ENCODE measurements around the gene SBNO2.

The SBNO2 gene

GRCh38 chr19:1085676-1086442 is 88.2 kb downstream of the SBNO2 start:
- H3K9me3 ChIP-seq (ENCODE audit: control insufficient read depth, insufficient read depth, low read depth, low read length): no peaks in the 10 kb centered on the region
- no peak overlapping the region for H3K27ac ChIP-seq (ENCODE audit: low read depth, low read length)
- H3K36me3 ChIP-seq (ENCODE audit: control insufficient read depth, insufficient read depth, low read length): peaks cover 56% of the 10 kb centered on the region
- no peak overlapping the region for H3K4me3 ChIP-seq (ENCODE audit: low read depth, low read length)
- no peak overlapping the region for H3K9ac ChIP-seq (ENCODE audit: low read length)
- H3K4me1 ChIP-seq (ENCODE audit: control insufficient read depth, insufficient read depth, low read length): peaks cover 12% of the 10 kb centered on the region; the same call in 1 of the 2 replicates
- no peaks in the 10 kb centered on the region for H3K27me3 ChIP-seq (ENCODE audit: control insufficient read depth, insufficient read depth, low read length)

DNA sequence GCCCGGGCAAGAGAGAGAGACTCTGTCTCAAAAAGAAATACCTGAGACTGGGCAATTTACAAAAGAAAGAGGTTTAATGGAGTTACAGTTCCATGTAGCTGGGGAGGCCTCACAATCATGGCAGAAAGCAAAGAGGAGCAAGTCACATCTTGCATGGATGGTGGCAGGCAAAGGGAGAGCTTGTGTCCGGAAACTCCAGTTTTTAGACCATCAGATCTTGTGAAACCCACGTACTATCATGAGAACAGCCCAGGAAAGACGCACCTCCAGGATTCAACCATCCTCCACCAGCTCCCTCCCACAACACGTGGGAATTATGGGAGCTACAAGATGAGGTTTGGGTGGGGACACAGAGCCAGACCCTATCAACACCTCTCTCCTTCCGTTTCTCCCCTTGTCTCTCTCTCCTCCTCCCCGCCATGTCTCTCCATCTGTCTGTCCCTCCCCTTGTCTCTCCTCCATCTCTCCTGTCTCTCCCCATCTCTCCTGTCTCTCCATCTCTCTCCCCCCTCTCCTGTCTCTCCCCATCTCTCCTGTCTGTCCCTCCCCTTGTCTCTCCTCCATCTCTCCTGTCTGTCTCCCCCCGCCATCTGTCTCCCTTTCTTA is 88.9 kb downstream of the SBNO2 start:
- H3K9me3 ChIP-seq (ENCODE audit: control insufficient read depth, insufficient read depth, low read depth, low read length): no peaks in the 10 kb centered on the region
- H3K4me1 ChIP-seq (ENCODE audit: control insufficient read depth, insufficient read depth, low read length): peaks cover 12% of the 10 kb centered on the region; the same call in 1 of the 2 replicates
- H3K27me3 ChIP-seq (ENCODE audit: control insufficient read depth, insufficient read depth, low read length): no peaks in the 10 kb centered on the region
- peaks cover 60% of the 10 kb centered on the region for H3K36me3 ChIP-seq (ENCODE audit: control insufficient read depth, insufficient read depth, low read length)
- H3K4me3 ChIP-seq (ENCODE audit: low read depth, low read length): no peak overlapping the region
- no peak overlapping the region for H3K27ac ChIP-seq (ENCODE audit: low read depth, low read length)
- no peak overlapping the region for H3K9ac ChIP-seq (ENCODE audit: low read length)

DNA sequence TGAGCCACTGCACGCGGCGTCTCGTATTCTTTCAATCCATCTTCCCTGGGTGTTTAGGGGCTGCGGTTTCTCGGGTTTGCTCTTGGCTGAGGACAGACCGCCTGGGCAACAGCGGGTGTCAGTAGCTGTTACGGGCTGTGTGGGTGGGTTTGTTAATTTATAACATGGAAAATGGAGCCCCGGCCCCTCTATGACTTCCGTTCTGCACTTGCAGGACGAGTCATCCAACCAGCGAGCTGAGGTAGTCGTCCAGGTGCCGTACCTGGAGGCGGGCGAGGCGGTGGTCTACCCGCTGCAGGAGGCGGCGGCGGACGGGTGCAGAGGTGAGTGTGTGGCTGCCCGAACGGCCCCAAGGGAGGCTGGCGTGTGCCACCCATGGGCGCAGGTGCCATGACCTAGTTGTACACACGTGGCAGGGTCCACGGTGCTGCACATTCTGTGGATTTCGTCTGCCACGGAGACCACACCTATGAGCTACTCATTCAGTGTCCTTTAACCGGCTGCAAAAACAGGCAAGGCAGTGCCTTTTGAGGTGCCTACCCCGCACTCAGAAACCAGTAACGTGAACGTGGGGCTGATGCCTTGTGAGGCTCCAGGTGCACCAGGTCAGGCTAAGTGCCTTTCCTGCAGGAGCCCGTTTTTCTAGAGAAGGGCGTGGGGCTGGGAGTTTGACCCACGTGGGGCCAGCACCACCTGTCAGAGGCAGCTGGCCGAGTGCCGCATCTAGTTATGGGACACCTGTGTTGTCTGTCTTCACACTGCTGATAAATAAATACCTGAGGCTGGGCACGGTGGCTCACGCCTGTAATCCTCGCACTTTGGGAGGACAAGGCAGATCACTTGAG is 89.8 kb downstream of the SBNO2 start:
- Histone ChIP-seq H3K9me3 (ENCODE audit: control insufficient read depth, insufficient read depth, low read depth, low read length) (no peaks in the 10 kb centered on the region), H3K4me3 (ENCODE audit: low read depth, low read length) (no peak overlapping the region), H3K4me1 (ENCODE audit: control insufficient read depth, insufficient read depth, low read length) (peaks cover 12% of the 10 kb centered on the region; the same call in 1 of the 2 replicates), H3K27ac (ENCODE audit: low read depth, low read length) (no peak overlapping the region), H3K36me3 (ENCODE audit: control insufficient read depth, insufficient read depth, low read length) (peaks cover 60% of the 10 kb centered on the region), H3K27me3 (ENCODE audit: control insufficient read depth, insufficient read depth, low read length) (no peaks in the 10 kb centered on the region), H3K9ac (ENCODE audit: low read length) (no peak overlapping the region)

DNA sequence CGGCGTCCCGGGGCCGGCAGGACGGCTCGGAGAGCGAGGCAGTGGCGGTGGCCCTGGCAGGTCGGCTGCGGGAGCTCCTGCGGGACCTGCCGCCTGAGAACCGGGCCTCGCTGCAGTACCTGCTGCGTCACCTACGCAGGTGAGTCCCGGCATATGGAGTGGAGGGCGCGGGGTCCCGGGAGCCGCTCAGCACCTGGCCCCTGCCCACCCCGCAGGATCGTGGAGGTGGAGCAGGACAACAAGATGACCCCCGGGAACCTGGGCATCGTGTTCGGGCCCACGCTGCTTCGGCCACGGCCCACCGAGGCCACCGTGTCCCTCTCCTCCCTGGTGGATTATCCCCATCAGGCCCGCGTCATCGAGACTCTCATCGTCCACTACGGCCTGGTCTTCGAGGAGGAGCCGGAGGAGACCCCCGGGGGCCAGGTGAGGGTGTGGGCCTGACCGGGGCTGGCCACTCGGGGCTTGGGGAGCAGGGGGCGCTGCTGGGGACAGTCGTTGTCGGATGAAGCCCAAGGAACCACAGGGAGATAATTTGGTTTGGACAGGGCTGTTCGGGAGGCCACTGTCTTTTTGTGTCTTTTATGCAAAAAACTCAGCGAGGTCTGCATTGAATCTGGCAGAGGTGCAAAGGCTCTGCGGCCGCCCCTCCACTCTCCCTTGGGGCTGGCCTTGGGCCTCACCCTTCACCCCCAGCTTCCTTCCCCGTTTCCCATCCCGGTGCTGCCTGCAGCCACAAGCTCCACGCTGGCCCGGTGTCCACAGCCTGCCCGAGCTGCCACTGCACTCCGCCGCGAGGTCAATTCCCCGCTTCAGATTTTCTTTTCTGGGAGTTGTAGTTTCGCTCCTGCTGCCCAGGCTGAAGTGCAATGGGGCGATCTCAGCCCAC is 90.9 kb downstream of the SBNO2 start:
- no peak overlapping the region for H3K27ac ChIP-seq (ENCODE audit: low read depth, low read length)
- H3K9me3 ChIP-seq (ENCODE audit: control insufficient read depth, insufficient read depth, low read depth, low read length): no peaks in the 10 kb centered on the region
- peak overlapping the region; percentile 67 for H3K9ac ChIP-seq (ENCODE audit: low read length)
- peaks cover 12% of the 10 kb centered on the region; the same call in 1 of the 2 replicates for H3K4me1 ChIP-seq (ENCODE audit: control insufficient read depth, insufficient read depth, low read length)
- peak overlapping the region; percentile 75 for H3K4me3 ChIP-seq (ENCODE audit: low read depth, low read length)
- peaks cover 49% of the 10 kb centered on the region for H3K36me3 ChIP-seq (ENCODE audit: control insufficient read depth, insufficient read depth, low read length)
- no peaks in the 10 kb centered on the region for H3K27me3 ChIP-seq (ENCODE audit: control insufficient read depth, insufficient read depth, low read length)

DNA sequence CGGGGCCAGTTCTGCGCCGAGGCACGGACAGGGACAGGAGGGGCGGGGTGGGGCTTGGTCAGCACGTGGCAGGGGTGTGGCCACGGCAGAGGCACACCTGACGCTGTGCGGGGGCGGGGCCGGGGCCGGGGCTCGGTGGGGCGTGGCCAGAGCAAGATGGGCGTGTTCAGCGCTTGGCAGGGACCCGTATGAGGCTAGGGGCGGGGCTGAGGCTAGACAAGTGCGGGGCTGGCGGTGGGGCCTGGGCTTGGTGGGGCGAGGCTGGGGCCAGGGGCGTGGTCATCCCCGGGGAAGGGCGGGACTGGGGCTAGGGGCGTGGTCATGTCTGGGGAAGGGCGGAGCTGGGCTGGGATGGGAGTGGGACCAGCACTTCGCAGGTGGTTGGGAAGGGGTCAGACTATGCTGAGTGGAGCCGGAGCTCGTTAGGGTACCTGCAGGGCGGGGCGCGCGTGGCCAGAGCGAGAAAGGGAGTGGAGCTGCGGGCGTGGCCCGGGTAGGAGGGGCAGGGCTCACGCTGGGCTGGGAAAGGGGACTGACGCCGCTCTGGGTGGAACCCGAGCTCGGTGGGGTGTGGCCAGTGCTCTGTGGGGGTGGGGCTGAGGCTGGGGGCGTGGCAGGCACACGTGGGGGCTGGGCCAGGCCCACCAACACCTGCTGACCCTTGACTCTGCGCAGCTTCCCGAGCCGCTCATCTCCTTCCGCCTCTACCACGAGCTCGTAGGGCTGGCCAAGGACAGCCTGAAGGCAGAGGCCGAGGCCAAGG is 91.7 kb downstream of the SBNO2 start:
- Histone ChIP-seq H3K4me3 (ENCODE audit: low read depth, low read length) (peak overlapping the region; percentile 75), H3K27ac (ENCODE audit: low read depth, low read length) (no peak overlapping the region), H3K9ac (ENCODE audit: low read length) (peak overlapping the region; percentile 67), H3K27me3 (ENCODE audit: control insufficient read depth, insufficient read depth, low read length) (no peaks in the 10 kb centered on the region), H3K36me3 (ENCODE audit: control insufficient read depth, insufficient read depth, low read length) (peaks cover 44% of the 10 kb centered on the region), H3K9me3 (ENCODE audit: control insufficient read depth, insufficient read depth, low read depth, low read length) (no peaks in the 10 kb centered on the region), H3K4me1 (ENCODE audit: control insufficient read depth, insufficient read depth, low read length) (peaks cover 12% of the 10 kb centered on the region; the same call in 1 of the 2 replicates)

- no peak overlapping the region for H3K27ac ChIP-seq (ENCODE audit: low read depth, low read length)
- peak overlapping the region; percentile 31 for H3K9ac ChIP-seq (ENCODE audit: low read length)
- peak overlapping the region; percentile 70 for H3K4me3 ChIP-seq (ENCODE audit: low read depth, low read length)
- no peaks in the 10 kb centered on the region for H3K9me3 ChIP-seq (ENCODE audit: control insufficient read depth, insufficient read depth, low read depth, low read length)
- peaks cover 38% of the 10 kb centered on the region for H3K36me3 ChIP-seq (ENCODE audit: control insufficient read depth, insufficient read depth, low read length)
- H3K4me1 ChIP-seq (ENCODE audit: control insufficient read depth, insufficient read depth, low read length): peaks cover 12% of the 10 kb centered on the region; the same call in 1 of the 2 replicates
- no peaks in the 10 kb centered on the region for H3K27me3 ChIP-seq (ENCODE audit: control insufficient read depth, insufficient read depth, low read length)
These were observed 92.5 kb downstream of the SBNO2 start for GRCh38 chr19:1081301-1082164.

DNA sequence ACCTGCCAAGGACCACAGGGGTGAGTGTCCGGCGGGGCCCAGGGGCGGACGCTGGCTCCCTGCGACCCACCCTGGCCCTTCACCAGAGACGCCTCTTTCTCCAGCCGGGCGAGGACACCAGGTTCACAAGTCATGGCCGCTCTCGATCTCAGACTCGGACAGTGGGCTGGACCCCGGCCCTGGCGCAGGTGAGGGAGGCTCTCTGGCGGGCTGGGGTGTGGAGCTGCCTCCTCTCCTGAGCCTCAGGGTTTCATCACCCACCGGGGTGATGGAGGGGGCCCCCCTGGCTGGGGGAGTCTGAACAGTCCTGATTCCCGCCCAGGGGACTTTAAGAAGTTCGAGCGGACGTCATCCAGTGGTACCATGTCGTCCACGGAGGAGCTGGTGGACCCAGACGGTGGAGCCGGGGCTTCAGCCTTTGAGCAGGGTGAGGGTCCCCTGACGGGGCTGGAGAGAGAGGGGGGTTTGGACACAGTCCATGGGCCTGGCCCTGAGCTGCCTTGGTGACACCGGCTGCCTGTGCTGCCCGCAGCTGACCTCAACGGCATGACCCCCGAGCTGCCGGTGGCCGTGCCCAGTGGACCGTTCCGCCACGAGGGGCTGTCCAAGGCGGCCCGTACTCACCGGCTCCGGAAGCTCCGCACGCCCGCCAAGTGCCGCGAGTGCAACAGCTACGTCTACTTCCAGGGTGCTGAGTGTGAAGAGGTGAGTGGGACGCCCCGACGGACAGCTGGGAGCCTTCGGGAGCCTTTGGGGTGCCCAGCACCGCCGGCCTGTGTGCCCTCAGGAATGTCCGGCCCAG is 93.5 kb downstream of the SBNO2 start:
- Histone ChIP-seq H3K9ac (ENCODE audit: low read length) (no peak overlapping the region), H3K27me3 (ENCODE audit: control insufficient read depth, insufficient read depth, low read length) (no peaks in the 10 kb centered on the region), H3K4me3 (ENCODE audit: low read depth, low read length) (no peak overlapping the region), H3K4me1 (ENCODE audit: control insufficient read depth, insufficient read depth, low read length) (peaks cover 12% of the 10 kb centered on the region; the same call in 1 of the 2 replicates), H3K9me3 (ENCODE audit: control insufficient read depth, insufficient read depth, low read depth, low read length) (no peaks in the 10 kb centered on the region), H3K27ac (ENCODE audit: low read depth, low read length) (no peak overlapping the region), H3K36me3 (ENCODE audit: control insufficient read depth, insufficient read depth, low read length) (peaks cover 34% of the 10 kb centered on the region)

DNA sequence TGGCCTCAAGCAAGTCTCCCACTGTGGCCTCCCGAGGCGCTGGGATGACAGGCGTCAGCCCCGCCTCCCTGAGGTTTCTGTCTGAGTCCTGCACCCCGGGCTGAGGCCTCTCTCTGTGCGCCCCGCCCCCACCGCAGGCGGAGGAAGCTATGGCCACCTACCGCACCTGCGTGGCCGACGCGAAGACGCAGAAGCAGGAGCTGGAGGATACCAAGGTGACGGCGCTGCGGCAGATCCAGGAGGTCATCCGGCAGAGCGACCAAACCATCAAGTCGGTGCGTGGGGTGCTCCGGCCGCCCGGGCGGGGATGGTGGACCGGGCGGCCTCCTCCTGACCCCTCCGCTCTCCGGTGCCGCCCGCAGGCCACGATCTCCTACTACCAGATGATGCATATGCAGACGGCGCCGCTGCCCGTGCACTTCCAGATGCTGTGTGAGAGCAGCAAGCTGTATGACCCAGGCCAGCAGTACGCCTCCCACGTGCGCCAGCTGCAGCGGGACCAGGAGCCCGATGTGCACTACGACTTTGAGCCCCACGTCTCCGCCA is 94.4 kb downstream of the SBNO2 start:
- no peak overlapping the region for H3K27ac ChIP-seq (ENCODE audit: low read depth, low read length)
- H3K27me3 ChIP-seq (ENCODE audit: control insufficient read depth, insufficient read depth, low read length): no peaks in the 10 kb centered on the region
- H3K9ac ChIP-seq (ENCODE audit: low read length): no peak overlapping the region
- peaks cover 12% of the 10 kb centered on the region; the same call in 1 of the 2 replicates for H3K4me1 ChIP-seq (ENCODE audit: control insufficient read depth, insufficient read depth, low read length)
- H3K36me3 ChIP-seq (ENCODE audit: control insufficient read depth, insufficient read depth, low read length): peaks cover 32% of the 10 kb centered on the region
- no peak overlapping the region for H3K4me3 ChIP-seq (ENCODE audit: low read depth, low read length)
- H3K9me3 ChIP-seq (ENCODE audit: control insufficient read depth, insufficient read depth, low read depth, low read length): no peaks in the 10 kb centered on the region

All from HUES6 (cell line).